LNCAP (cell line): Measurements from ENCODE around the gene SLC39A11.

ENCODE experiments used
- TF ChIP-seq, protein P1 (sequence below): fragments of 450-650 bp; IDR thresholded peaks from 2 replicates; pipeline ENCODE4 v1.5.1; 2017; ENCODE audit warnings: mild to moderate bottlenecking

The SLC39A11 gene

DNA sequence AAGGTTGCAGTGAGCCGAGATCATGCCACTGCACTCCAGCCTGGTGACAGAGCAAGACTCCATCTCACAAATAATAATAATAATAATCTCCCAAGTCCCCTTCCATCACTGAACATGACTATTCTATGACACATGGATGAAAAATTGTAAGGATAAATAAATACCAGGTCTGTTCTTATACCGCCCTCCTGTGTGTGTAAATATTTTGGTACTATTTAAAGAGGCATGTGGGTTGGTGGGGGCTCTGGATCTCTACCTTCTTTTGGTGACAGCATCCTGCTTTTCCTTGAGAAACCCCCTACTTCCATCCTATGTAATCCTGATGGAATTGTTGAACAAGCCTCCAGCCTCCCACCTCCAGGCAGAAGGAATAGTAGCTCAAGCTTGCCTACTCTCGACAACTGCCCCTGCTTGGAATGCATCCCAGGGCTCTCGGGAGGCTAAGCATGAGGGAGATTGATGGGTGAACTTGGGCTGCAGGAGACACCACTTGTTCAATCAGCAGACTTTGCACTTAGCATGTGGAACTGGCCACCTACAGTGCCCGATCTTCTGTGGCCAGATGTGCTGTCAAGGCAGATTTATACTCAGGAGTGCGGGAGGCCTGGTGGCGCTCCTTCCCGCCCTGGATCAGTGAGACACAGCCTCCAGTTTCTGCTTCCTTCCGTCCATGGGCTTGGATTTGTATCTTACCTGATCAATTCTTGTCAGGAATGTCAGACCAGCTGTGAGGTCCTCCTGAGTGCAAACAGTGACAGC, 287.4 kb downstream of the SLC39A11 start:
- TF ChIP-seq, protein P1, sequence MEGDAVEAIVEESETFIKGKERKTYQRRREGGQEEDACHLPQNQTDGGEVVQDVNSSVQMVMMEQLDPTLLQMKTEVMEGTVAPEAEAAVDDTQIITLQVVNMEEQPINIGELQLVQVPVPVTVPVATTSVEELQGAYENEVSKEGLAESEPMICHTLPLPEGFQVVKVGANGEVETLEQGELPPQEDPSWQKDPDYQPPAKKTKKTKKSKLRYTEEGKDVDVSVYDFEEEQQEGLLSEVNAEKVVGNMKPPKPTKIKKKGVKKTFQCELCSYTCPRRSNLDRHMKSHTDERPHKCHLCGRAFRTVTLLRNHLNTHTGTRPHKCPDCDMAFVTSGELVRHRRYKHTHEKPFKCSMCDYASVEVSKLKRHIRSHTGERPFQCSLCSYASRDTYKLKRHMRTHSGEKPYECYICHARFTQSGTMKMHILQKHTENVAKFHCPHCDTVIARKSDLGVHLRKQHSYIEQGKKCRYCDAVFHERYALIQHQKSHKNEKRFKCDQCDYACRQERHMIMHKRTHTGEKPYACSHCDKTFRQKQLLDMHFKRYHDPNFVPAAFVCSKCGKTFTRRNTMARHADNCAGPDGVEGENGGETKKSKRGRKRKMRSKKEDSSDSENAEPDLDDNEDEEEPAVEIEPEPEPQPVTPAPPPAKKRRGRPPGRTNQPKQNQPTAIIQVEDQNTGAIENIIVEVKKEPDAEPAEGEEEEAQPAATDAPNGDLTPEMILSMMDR, result no peak

DNA sequence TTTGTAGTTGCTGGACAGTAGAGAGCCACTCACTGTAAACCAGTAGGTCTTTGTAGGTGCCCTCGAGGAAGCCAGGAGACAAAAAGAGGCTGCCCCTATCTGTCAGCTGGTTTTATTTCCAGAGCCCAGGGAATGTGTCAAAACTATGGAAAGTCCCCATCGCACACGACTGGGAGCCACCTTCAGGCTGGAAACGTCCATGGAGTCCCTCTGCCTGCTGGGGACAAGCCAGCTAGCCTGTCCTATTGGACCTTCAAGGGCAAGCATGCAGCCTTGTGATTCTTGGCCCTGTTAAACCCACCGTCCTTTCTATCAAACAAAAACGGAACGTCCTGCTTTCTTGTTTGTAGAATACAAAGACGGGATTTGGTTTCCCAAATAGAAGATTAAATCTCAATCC, 289.8 kb downstream of the SLC39A11 start:
- TF ChIP-seq, protein P1, result no peak

DNA sequence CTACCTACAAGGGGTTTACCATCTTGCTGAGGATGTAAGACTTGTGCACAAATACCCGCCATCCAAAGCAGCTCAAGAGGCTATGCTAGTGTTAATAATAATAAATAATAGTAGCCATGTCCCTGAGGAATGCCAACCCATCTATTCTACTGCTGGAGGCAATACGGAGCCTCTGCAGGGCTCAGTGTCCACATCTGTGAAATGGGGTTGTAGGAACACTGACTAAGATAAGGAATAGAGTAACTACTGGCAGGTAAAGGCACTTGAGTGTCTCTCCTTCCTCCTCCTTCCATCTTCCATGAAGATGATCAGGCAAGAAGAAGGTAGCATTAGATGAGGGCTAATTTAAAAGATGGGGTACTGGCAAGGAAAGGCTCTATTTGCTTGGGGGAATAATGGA, 295.3 kb downstream of the SLC39A11 start:
- TF ChIP-seq, protein P1, result no peak

DNA sequence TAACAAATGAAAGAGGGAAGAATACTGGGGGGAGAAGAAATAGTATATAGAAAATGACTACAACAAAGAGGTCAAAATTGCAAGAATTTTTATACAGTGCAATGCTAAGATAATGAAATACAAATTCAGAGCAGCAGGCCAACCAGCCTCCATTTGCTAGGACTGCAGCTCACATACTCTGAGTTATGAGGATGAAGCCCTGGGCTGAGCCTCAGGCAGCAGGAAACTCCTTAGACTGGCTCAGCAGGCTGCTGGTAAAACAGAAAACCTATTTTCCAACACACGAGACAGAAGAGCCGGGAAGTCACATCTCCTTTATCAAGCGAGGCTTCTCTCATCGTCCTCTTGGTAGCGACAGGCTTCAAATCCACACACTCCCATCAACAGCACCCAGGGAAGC, 296.5 kb downstream of the SLC39A11 start:
- TF ChIP-seq, protein P1, result no peak

DNA sequence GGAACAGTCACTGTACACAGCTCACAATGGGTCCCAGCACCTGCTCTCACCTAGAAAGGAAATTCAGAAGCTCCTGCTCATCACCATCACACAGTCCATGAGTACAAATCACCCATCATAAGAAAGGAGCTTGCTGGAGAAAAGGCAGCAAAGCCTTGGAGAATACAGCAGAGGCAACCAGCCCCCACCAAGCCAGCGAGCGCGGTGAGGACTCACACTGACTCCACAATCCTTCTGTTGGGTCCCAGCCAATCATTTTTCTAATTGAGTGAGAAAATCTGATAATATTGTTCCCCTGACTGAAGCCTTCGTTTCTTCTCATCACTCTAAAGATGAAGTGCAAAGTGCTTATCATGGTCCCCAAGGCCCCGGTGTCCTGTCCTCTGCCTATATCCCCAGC, 298.3 kb downstream of the SLC39A11 start:
- TF ChIP-seq, protein P1, result no peak

DNA sequence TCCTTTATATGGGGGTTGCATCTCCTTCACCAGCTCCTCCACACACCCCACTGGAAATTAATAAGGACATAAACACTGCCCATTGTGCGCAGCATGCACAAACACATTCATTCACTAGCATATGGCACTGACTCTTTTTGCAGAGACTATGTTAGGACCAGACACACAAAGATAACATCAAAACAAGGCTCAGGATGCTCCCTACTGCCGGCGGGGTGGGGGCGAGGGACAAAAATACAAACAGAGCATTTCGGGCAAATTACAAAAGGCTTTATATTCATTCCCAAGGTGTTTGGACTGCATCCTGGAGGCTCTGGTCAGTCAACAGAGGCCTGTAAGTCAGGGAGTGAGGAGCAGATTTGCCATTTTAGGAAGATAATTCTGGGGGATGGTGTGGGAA, 299.7 kb downstream of the SLC39A11 start:
- TF ChIP-seq, protein P1, result no peak

DNA sequence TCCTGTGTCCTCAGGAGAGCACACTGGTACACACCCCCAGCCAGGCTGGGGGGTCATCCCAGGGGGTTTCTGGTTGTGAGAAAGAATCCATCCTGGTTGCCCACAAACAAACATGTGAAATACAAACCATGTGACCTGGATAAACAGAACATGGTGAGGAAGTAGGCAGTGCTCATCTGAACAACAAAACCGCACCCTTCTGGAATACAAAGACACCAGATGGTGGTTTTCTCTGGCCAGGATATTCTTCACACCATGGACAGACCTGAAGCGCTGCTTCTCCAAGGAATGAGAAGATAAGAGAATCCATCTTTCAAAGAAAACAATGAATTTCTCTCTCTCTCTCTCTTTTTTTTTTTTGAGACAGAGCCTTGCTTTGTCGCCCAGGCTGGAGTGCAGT, 302.3 kb downstream of the SLC39A11 start:
- TF ChIP-seq, protein P1, result no peak

DNA sequence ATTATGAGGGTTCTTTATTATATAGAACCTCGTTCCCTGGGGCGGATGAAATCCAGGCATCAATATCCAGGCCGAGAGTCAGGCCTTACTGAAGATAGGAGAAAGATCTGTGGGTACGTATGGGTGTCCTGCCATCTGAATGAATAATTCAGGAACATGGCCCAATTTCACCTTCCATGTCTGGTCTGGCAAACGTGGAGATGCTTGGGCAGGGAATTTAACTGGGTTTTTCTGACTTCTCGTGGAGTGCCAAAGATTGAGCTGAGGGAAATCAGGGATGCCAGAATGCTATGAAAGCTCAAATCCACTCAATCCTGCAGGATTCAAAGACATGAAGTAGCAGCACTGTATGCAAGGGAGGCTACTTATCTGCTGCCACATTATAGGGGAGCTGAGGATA, 302.8 kb downstream of the SLC39A11 start:
- TF ChIP-seq, protein P1, result no peak
